ENCODE data around the gene DCUN1D3. TPM values are rescaled to one million over a fixed set of nuclear protein-coding genes. Genes with fewer than 3 reads are reported as not detected.

DCUN1D3 gene
- total RNA-seq, 1 experiment from 2014 or later: 16.4 TPM

GRCh38 chr16:20899477-20900298 is 470 bp downstream of the DCUN1D3 start:
- no peaks in the 10 kb centered on the region for H3K27me3 ChIP-seq (ENCODE audit: insufficient read depth, low read length)
- TF ChIP-seq CBX3 (IDR thresholded peaks at IDR 0.05; ENCODE audit: low read depth) (no peak), YY1 (IDR thresholded peaks at IDR 0.05; ENCODE audit: extremely low read depth, insufficient replicate concordance, low read depth, low read length) (no peak), SP1 (IDR thresholded peaks at IDR 0.05; ENCODE audit: low read depth) (no peak), SIN3A (IDR thresholded peaks at IDR 0.05; ENCODE audit: low read depth) (no peak), ZFX (IDR thresholded peaks at IDR 0.05) (no peak), TCF7L2 (IDR thresholded peaks at IDR 0.05; ENCODE audit: borderline replicate concordance, extremely low read depth, insufficient read depth, insufficient read length) (no peak), SRF (IDR thresholded peaks at IDR 0.05; ENCODE audit: low read depth) (no peak), JUND (IDR thresholded peaks at IDR 0.05) (no peak), EZH2 (IDR thresholded peaks at IDR 0.05) (no peak), ATF3 (IDR thresholded peaks at IDR 0.05) (no peak), ZNF274 (IDR thresholded peaks at IDR 0.05; ENCODE audit: low read depth, low read length) (no peak)
- TF ChIP-seq, protein P1, sequence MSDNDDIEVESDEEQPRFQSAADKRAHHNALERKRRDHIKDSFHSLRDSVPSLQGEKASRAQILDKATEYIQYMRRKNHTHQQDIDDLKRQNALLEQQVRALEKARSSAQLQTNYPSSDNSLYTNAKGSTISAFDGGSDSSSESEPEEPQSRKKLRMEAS (IDR thresholded peaks at IDR 0.05): no peak
- TF ChIP-seq, protein P2, sequence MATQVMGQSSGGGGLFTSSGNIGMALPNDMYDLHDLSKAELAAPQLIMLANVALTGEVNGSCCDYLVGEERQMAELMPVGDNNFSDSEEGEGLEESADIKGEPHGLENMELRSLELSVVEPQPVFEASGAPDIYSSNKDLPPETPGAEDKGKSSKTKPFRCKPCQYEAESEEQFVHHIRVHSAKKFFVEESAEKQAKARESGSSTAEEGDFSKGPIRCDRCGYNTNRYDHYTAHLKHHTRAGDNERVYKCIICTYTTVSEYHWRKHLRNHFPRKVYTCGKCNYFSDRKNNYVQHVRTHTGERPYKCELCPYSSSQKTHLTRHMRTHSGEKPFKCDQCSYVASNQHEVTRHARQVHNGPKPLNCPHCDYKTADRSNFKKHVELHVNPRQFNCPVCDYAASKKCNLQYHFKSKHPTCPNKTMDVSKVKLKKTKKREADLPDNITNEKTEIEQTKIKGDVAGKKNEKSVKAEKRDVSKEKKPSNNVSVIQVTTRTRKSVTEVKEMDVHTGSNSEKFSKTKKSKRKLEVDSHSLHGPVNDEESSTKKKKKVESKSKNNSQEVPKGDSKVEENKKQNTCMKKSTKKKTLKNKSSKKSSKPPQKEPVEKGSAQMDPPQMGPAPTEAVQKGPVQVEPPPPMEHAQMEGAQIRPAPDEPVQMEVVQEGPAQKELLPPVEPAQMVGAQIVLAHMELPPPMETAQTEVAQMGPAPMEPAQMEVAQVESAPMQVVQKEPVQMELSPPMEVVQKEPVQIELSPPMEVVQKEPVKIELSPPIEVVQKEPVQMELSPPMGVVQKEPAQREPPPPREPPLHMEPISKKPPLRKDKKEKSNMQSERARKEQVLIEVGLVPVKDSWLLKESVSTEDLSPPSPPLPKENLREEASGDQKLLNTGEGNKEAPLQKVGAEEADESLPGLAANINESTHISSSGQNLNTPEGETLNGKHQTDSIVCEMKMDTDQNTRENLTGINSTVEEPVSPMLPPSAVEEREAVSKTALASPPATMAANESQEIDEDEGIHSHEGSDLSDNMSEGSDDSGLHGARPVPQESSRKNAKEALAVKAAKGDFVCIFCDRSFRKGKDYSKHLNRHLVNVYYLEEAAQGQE (IDR thresholded peaks at IDR 0.05; ENCODE audit: low read depth): no peak
- H3K4me2 ChIP-seq (ENCODE audit: low read length): peak overlapping the region; percentile 93
- H3K79me2 ChIP-seq (ENCODE audit: insufficient read depth, low read length): peaks cover 71% of the 10 kb centered on the region
- H3K36me3 ChIP-seq (ENCODE audit: control insufficient read depth in 1 of 2, insufficient read depth in 2 of 2, low read length in 2 of 2): peaks cover 6 to 12% of the 10 kb centered on the region in 2 experiments; a peak in 2 of 4 replicates
- peak; percentile 4; the same call in 1 of the 2 replicates for ATAC-seq
- H3K9me3 ChIP-seq (ENCODE audit: control insufficient read depth in 1 of 2, insufficient read depth in 1 of 2, low read depth in 1 of 2, low read length in 2 of 2): no peaks in the 10 kb centered on the region
- ChIA-PET CTCF (interaction anchor here (0.7 to 1.1 kb wide), 2 partner anchors 20 to 184 kb away, joined by 4 to 5 read pairs; no protein-coding TSS in a partner anchor), POLR2A (interaction anchor here (0.7 to 2.4 kb wide), 7 partner anchors 9 to 32 kb away, joined by 3 to 11 read pairs (median 6); no protein-coding TSS in a partner anchor), RAD21 (ENCODE audit: low non-redundant PET in 1 of 2, low total read pairs in 2 of 2, uncharacterized antibody in 2 of 2, unreplicated experiment in 2 of 2) (interaction anchor here in 1 of 2 experiments (1.6 kb wide), 1 partner anchor 48 kb away, joined by 3 read pairs; no protein-coding TSS in a partner anchor)
- intact Hi-C loops (cut with micrococcal nuclease): loop anchor here (5.0 to 10.0 kb wide), 3 partner anchors 32 to 405 kb away; no protein-coding TSS in a partner anchor
- H4K20me1 ChIP-seq (ENCODE audit: insufficient read depth): no peaks in the 10 kb centered on the region
- H3K27ac ChIP-seq (ENCODE audit: low read depth, low read length): peak overlapping the region; percentile 51
- no peak overlapping the region for H2AFZ ChIP-seq (ENCODE audit: low read depth, low read length, poor library complexity, severe bottlenecking)
- peaks cover 39 to 60% of the 10 kb centered on the region in 2 experiments for H3K4me1 ChIP-seq (ENCODE audit: control insufficient read depth in 1 of 2, insufficient read depth in 2 of 2, low read length in 2 of 2)
- TSS peak; percentile 41 for BruUV-seq (replicated peaks)
- H3K9ac ChIP-seq (ENCODE audit: low read length): peak overlapping the region; percentile 91
- no peak for DNase-seq (ENCODE audit: low read depth, low spot score)
- no peaks in the 10 kb centered on the region for H3K9me2 ChIP-seq (ENCODE audit: insufficient read depth)
- peak overlapping the region; percentile 86 to 88 for H3K4me3 ChIP-seq (replicated peaks in 1 of 2; ENCODE audit: low read depth in 1 of 2, low read length in 2 of 2)
